Upper lobe of left lung (tissue), 6 donors: ENCODE data around the gene NXPE3. TPM values are rescaled to one million over a fixed set of nuclear protein-coding genes. Genes with fewer than 3 reads are reported as not detected.
A peak's percentile ranks its signal among the peaks of the same experiment; 100 is the strongest.

Source experiments
- ATAC-seq, 2 donors: fragments of 200-7000 bp; cut with Tn5 transposase; one replicate each; pipeline ENCODE4 v1.9.1; 2022; ENCODE audit warnings: mild to moderate bottlenecking in 2 of 2, moderate library complexity in 2 of 2; ENCODE audit not compliant: low FRiP score in 2 of 2
- DNase-seq, 2 donors: peaks; one replicate each; pipeline ENCODE4 v3.0.0-alpha.2; 2019 to 2020
- H3K27ac ChIP-seq, 4 donors: fragments of 200-600 bp; sonication (generic); one replicate each; pipeline ENCODE4 v1.5.1; 2016 to 2019
- H3K27me3 ChIP-seq, 4 donors: fragments of 200-600 bp; sonication (generic); one replicate each; pipeline ENCODE4 v1.5.1; 2017 to 2019
- H3K36me3 ChIP-seq, 4 donors: fragments of 200-600 bp; sonication (generic); one replicate each; pipeline ENCODE4 v1.5.1; 2016 to 2019
- H3K4me1 ChIP-seq, 4 donors: fragments of 200-600 bp; sonication (generic); one replicate each; pipeline ENCODE4 v1.5.1; 2018 to 2019
- H3K4me3 ChIP-seq, 4 donors: fragments of 200-600 bp; sonication (generic); one replicate each; pipeline ENCODE4 v1.5.1; 2017 to 2019; ENCODE audit warnings: mild to moderate bottlenecking in 2 of 4, moderate library complexity in 1 of 4
- H3K9me3 ChIP-seq, 4 donors: fragments of 200-600 bp; sonication (generic); one replicate each; pipeline ENCODE4 v1.5.1; 2018 to 2019
- EP300 ChIP-seq, 4 donors: sonication (generic); formaldehyde crosslinking; IDR thresholded peaks; one replicate each; pipeline ENCODE4 v1.5.1; 2017; ENCODE audit warnings: antibody characterized with exemption in 4 of 4, control low read depth in 2 of 4
- POLR2A ChIP-seq, 4 donors: fragments of 450-650 bp; IDR thresholded peaks; one replicate each; pipeline ENCODE4 v1.5.1; 2016 to 2017; ENCODE audit warnings: antibody characterized with exemption in 4 of 4, mild to moderate bottlenecking in 2 of 4
- POLR2AphosphoS5 ChIP-seq, 2 donors: sonication (generic); formaldehyde crosslinking; IDR thresholded peaks; one replicate each; pipeline ENCODE4 v1.5.1; 2017; ENCODE audit warnings: antibody characterized with exemption in 2 of 2
- WGBS, 2 donors: methylation state at CpG; one replicate each; pipeline ENCODE4 v1.1.5; 2017 to 2018; 5-methylcytosine and 5-hydroxymethylcytosine counted together
- total RNA-seq, 6 donors: library from RNA; depleted of rRNA in 4 of 6; stranded (reverse); fragments of >200 nt in 4 of 6; gene quantifications; one replicate each; pipeline versions ENCODE4 v1.1.0 to v1.2.1, GENCODE V29; 2016 to 2021
- TF ChIP-seq, protein P1 (sequence below), 6 experiments: fragments of 450-650 bp in 4 of 6; fragments of 200-600 bp in 2 of 6; sonication (generic) in 2 of 6; IDR thresholded peaks; one replicate each; pipeline ENCODE4 v1.5.1; 2016 to 2019; ENCODE audit warnings: antibody characterized with exemption in 6 of 6
- donor health status: DM: no; HTN: no; CAD: no; lungs with moderate emphysema.
- donor health status: DM: no; HTN: yes; CAD: no; lungs with severe emphysema.

Gene NXPE3
- total RNA-seq, 6 donors from 2014 or later: 7.2 to 16.8 (median 15.5) TPM

DNA sequence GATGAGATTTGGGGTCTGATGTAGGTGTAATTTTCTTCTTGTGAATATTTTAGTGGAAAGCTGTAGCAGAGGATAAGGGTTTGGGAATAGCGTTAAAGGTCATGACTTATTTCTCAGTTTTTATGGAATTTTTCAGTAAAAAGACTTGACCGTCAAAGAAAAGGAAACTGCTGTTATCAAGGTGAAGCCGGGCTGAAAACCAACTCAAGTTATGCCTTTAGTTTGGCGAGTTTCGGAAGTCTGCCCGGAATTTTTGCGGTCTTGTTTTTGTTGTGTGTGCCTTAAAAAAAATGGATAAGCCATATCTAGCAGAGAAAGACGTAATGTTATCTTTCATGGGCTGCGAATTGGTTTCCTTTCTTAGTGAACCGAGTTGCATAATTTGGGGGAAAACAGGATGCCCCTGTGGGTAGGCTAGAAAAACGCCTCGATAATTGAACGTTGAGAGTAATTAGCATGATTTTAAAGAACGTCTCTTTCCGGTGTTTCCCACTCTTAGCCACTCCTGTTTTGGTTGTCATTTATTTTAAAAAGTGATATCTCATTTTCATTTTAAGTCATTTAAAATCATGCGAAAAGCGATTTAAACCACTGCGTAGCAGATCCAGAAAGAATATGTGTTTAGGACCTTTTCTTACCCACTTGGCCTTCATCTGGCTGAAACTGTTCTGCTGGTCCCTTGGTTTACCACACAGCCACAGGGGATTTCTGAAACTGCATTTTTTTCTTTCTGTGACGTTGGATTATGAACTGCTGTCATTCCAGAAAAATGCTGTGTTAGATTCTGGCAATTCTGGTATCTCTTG is 71.4 kb downstream of the NXPE3 start:
- whole genome bisulfite sequencing, 2 donors: 0 to 1% methylated on average over 19 of the region's 19 CpGs
- peak overlapping the region; percentile 98 to 100 (median 99) for H3K27ac ChIP-seq
- H3K27me3 ChIP-seq: no peaks in the 10 kb centered on the region
- TF ChIP-seq, protein P1, sequence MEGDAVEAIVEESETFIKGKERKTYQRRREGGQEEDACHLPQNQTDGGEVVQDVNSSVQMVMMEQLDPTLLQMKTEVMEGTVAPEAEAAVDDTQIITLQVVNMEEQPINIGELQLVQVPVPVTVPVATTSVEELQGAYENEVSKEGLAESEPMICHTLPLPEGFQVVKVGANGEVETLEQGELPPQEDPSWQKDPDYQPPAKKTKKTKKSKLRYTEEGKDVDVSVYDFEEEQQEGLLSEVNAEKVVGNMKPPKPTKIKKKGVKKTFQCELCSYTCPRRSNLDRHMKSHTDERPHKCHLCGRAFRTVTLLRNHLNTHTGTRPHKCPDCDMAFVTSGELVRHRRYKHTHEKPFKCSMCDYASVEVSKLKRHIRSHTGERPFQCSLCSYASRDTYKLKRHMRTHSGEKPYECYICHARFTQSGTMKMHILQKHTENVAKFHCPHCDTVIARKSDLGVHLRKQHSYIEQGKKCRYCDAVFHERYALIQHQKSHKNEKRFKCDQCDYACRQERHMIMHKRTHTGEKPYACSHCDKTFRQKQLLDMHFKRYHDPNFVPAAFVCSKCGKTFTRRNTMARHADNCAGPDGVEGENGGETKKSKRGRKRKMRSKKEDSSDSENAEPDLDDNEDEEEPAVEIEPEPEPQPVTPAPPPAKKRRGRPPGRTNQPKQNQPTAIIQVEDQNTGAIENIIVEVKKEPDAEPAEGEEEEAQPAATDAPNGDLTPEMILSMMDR (IDR thresholded peaks at IDR 0.05): no peak
- TF ChIP-seq EP300 (IDR thresholded peaks at IDR 0.05) (peak in 1 of 4 donors; percentile 10), POLR2A (IDR thresholded peaks at IDR 0.05) (peak in 1 of 4 donors; percentile 22), POLR2AphosphoS5 (IDR thresholded peaks at IDR 0.05) (no peak)
- DNase-seq (no peak), ATAC-seq (no peak)
- peak overlapping the region; percentile 65 to 93 (median 82) for H3K4me3 ChIP-seq
- H3K36me3 ChIP-seq: peaks cover 26 to 37% (median 31%) of the 10 kb centered on the region in 4 donors
- H3K9me3 ChIP-seq: no peaks in the 10 kb centered on the region
- peaks cover 33 to 59% (median 38%) of the 10 kb centered on the region in 4 donors for H3K4me1 ChIP-seq

DNA sequence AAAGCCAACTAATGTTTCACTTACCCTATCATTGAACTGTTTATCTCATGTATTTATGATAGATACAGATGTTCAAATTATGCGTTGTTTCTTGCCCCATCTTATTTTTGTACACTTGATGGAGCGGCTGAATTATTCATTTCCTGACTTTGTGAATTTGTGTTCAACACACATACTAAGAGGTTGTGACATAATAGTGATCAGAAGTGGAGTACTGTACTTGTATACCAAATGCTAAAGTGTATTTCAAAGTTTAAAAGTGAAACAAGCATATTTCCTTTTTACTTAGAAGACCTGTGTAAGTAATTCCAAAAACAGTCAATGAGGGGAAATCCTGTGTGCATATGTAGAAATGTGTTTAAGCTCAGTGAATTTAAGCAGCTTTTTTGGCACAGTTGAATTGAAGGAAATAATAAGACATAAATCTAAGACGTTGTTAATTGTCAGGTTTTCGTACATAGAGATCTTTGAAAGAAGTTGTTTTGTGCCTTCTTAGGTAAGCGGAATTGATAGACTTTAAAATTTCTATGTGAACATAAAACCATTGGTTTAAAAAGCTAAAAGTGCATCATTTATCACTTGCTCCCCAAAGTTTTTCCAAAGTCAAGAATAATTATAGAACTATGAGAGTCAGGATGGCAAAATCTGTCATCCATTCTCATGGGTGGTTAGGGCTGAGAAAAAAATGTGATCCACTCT is 72.2 kb downstream of the NXPE3 start:
- Histone ChIP-seq H3K27me3 (no peaks in the 10 kb centered on the region), H3K4me1 (peaks cover 38 to 64% (median 41%) of the 10 kb centered on the region in 4 donors), H3K4me3 (peak overlapping the region; percentile 65 to 93 (median 82)), H3K9me3 (no peaks in the 10 kb centered on the region), H3K27ac (peak overlapping the region; percentile 98 to 100 (median 99)), H3K36me3 (peaks cover 33 to 44% (median 38%) of the 10 kb centered on the region in 4 donors)
- 16 to 17% methylated on average over 5 of the region's 5 CpGs for WGBS, 2 donors
- TF ChIP-seq EP300 (IDR thresholded peaks at IDR 0.05): no peak
- no peak for TF ChIP-seq POLR2AphosphoS5 (IDR thresholded peaks at IDR 0.05)
- TF ChIP-seq POLR2A (IDR thresholded peaks at IDR 0.05): no peak
- TF ChIP-seq, protein P1 (IDR thresholded peaks at IDR 0.05): no peak
- DNase-seq (no peak), ATAC-seq (no peak)

DNA sequence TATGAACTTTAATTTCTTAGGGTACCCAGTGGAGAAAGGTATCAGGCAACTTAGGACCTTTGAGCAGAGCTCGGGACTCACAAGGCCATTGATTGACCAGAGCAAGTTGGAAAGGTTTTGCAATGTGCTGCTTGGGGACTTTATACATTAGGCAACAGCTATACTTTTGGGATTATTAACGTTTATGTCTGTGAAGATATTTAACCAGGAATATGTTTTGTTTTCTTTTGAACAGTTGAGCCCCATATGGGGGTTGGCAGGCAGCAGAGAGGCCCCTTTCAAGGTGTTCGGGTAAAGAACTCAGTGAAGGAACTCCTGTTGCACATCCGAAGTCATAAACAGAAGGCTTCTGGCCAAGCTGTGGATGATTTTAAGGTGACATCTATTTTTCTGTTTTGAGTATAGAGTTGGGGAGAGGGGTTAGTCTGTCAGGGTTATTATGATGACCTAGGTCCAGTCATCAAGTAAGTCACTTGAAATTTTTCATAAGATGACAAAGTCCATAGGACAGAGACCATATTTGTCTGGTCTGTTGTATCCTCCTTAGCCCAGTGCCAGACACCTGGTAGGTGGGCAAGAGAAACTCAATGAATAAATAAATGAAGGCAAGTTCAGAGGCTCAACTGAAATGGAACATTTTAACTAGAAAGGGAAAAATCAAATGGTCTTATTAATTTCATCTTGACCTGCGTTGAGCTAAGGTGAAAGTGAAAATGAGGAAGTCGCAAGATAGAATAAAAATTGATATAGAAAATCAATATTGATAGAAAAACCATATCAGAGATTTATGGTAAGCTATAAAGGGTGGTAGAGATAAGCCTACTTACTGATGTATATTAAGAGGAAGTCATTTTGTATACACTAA is 73.1 kb downstream of the NXPE3 start:
- Histone ChIP-seq H3K36me3 (peaks cover 42 to 53% (median 47%) of the 10 kb centered on the region in 4 donors), H3K4me3 (peak overlapping the region; percentile 16 to 93 (median 73)), H3K9me3 (no peaks in the 10 kb centered on the region), H3K4me1 (peaks cover 38 to 73% (median 43%) of the 10 kb centered on the region in 4 donors), H3K27ac (peak overlapping the region; percentile 98 to 100 (median 99)), H3K27me3 (no peaks in the 10 kb centered on the region)
- 48 to 56% methylated on average over 6 of the region's 6 CpGs for WGBS, 2 donors
- DNase-seq (no peak), ATAC-seq (no peak)
- TF ChIP-seq, protein P1 (IDR thresholded peaks at IDR 0.05): no peak
- TF ChIP-seq EP300 (IDR thresholded peaks at IDR 0.05) (no peak), POLR2A (IDR thresholded peaks at IDR 0.05) (no peak), POLR2AphosphoS5 (IDR thresholded peaks at IDR 0.05) (no peak)

DNA sequence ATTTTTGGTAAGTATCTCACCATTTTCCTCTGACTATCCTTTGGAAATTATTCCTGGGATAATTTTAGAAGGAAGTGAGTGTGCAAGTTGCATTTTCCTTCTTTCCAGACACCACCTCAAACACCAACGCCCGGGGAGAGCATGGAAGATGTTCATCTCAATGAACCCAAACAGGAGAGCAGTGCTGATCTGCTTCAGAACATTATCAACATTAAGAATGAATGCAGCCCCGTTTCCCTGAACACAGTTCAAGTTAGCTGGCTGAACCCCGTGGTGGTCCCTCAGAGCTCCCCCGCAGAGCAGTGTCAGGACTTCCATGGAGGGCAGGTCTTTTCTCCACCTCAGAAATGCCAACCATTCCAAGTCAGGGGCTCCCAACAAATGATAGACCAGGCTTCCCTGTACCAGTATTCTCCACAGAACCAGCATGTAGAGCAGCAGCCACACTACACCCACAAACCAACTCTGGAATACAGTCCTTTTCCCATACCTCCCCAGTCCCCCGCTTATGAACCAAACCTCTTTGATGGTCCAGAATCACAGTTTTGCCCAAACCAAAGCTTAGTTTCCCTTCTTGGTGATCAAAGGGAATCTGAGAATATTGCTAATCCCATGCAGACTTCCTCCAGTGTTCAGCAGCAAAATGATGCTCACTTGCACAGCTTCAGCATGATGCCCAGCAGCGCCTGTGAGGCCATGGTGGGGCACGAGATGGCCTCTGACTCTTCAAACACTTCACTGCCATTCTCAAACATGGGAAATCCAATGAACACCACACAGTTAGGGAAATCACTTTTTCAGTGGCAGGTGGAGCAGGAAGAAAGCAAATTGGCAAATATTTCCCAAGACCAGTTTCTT is 74.2 kb downstream of the NXPE3 start:
- TF ChIP-seq POLR2A (IDR thresholded peaks at IDR 0.05) (no peak), EP300 (IDR thresholded peaks at IDR 0.05) (no peak), POLR2AphosphoS5 (IDR thresholded peaks at IDR 0.05) (peak in 1 of 2 donors; percentile 22)
- TF ChIP-seq, protein P1 (IDR thresholded peaks at IDR 0.05): no peak
- H3K36me3 ChIP-seq: peaks cover 49 to 64% (median 56%) of the 10 kb centered on the region in 4 donors
- H3K4me1 ChIP-seq: peaks cover 37 to 67% (median 39%) of the 10 kb centered on the region in 4 donors

More for the DNA sequence above, 74.2 kb downstream of the NXPE3 start:
- ATAC-seq (no peak), DNase-seq (peak in 1 of 2 donors; percentile 7)
- Histone ChIP-seq H3K4me3 (peak overlapping the region in 1 of 4 donors; percentile 65), H3K27ac (peak overlapping the region in 2 of 4 donors; percentile 43 to 100), H3K9me3 (no peaks in the 10 kb centered on the region), H3K27me3 (no peaks in the 10 kb centered on the region)
- 86 to 89% methylated on average over 8 of the region's 8 CpGs for WGBS, 2 donors
